ENCODE results near the gene CDHR1. TPM values are rescaled to one million over a fixed set of nuclear protein-coding genes. Genes with fewer than 3 reads are reported as not detected.

The CDHR1 gene
- total RNA-seq, 1 experiment from 2014 or later = 6.6 TPM

- H3T11ph ChIP-seq (ENCODE audit: low read length) = no peak overlapping the region
- H2BK120ac ChIP-seq (ENCODE audit: low read depth, low read length, poor library complexity, severe bottlenecking) = no peak overlapping the region
- no peak overlapping the region for H2BK5ac ChIP-seq (ENCODE audit: insufficient read length, low read length)
- no peak overlapping the region for H3K23ac ChIP-seq (ENCODE audit: insufficient read length, low read depth, low read length)
- H2AFZ ChIP-seq (ENCODE audit: low read length) = no peak overlapping the region
- no peak overlapping the region for H4K91ac ChIP-seq (ENCODE audit: insufficient read length, low read depth, low read length)
- no peak overlapping the region for H3K9ac ChIP-seq (ENCODE audit: extremely low read depth, insufficient read length, low read length)
- no peaks in the 10 kb centered on the region for H3K9me3 ChIP-seq (ENCODE audit: control insufficient read depth, low read depth, low read length)
- no peaks in the 10 kb centered on the region for H3K9me3 Mint-ChIP-seq
- no CpG with 5 or more reads among the region's 8 CpGs for WGBS (ENCODE audit: extremely low coverage, insufficient read length, low lambda C conversion rate)
- no peak overlapping the region for H2BK12ac ChIP-seq (ENCODE audit: insufficient read length, low read depth, low read length)
- H3K4me1 Mint-ChIP-seq = no peaks in the 10 kb centered on the region
- no peaks in the 10 kb centered on the region for H3K79me2 ChIP-seq (ENCODE audit: insufficient read depth, low read length)
- H3K4me1 ChIP-seq (ENCODE audit: insufficient read depth, low read length) = no peaks in the 10 kb centered on the region
- no peak overlapping the region for H3K4ac ChIP-seq (ENCODE audit: low read depth, low read length)
- no peaks in the 10 kb centered on the region for H3K79me1 ChIP-seq (ENCODE audit: insufficient read depth, low read depth, low read length, poor library complexity, severe bottlenecking)
- no peak overlapping the region for H3K27ac ChIP-seq (ENCODE audit: insufficient read length, low read depth, low read length)
- no peak overlapping the region for H2BK15ac ChIP-seq (ENCODE audit: low read depth, low read length)
- H3K27ac Mint-ChIP-seq = no peak overlapping the region
- H3K4me3 Mint-ChIP-seq = no peak overlapping the region
- no peak overlapping the region for H3K4me2 ChIP-seq (ENCODE audit: insufficient read depth, insufficient read length, low read length)
- TF ChIP-seq CTCF (conservative IDR thresholded peaks at IDR 0.05) = no peak
- no peaks in the 10 kb centered on the region for H3K23me2 ChIP-seq (ENCODE audit: insufficient read length, low read depth, low read length, poor library complexity, severe bottlenecking)
- H3K27me3 ChIP-seq (ENCODE audit: insufficient read depth, low read length) = no peaks in the 10 kb centered on the region
- H2BK20ac ChIP-seq (ENCODE audit: low read depth, low read length, poor library complexity, severe bottlenecking) = no peak overlapping the region
- no peak overlapping the region for H4K5ac ChIP-seq (ENCODE audit: insufficient read length, low read depth, low read length)
- DNase-seq = no peak
- H3K14ac ChIP-seq (ENCODE audit: insufficient read depth, low read length) = no peak overlapping the region
- H3K27me3 Mint-ChIP-seq (ENCODE audit: low read depth) = peaks cover 36% of the 10 kb centered on the region
- H4K20me1 ChIP-seq (ENCODE audit: control insufficient read depth, insufficient read depth, insufficient read length) = no peaks in the 10 kb centered on the region
- no peak overlapping the region for H4K8ac ChIP-seq (replicated peaks; ENCODE audit: insufficient read length, low read depth, low read length)
- no peak overlapping the region for H3K18ac ChIP-seq (ENCODE audit: insufficient read length, low read depth, low read length)
- no peak overlapping the region for H3K56ac ChIP-seq (ENCODE audit: insufficient read length, low read depth, low read length)
- no peak overlapping the region for H2AK5ac ChIP-seq (ENCODE audit: insufficient read length, low read length)
- H3K36me3 Mint-ChIP-seq (ENCODE audit: insufficient read depth in 1 of 3, low read depth in 3 of 3) = no peaks in the 10 kb centered on the region; a peak in 1 of 7 replicates
Observed at GRCh38 chr10:84221916-84222315, 27.6 kb downstream of the CDHR1 start.

Measured in H9 (cell line).